Liver (tissue), 3 donors: ENCODE measurements around the gene PPM1J.

Experiments used
- CTCF ChIP-seq: fragments of 150-350 bp; IDR thresholded peaks from 2 replicates; pipeline ENCODE4 v1.5.1; 2017; ENCODE audit warnings: improper control_type of control experiment, low read depth, low read length; ENCODE audit not compliant: missing input control
- EGR1 ChIP-seq, 2 donors: IDR thresholded peaks; 2 replicates each; pipeline ENCODE4 v1.6.1; 2016 to 2018; ENCODE audit warnings: antibody characterized with exemption in 2 of 2, low read depth in 2 of 2
- GABPA ChIP-seq, 2 donors: IDR thresholded peaks in 1 of 2; conservative IDR thresholded peaks in 1 of 2; 2 replicates each; pipeline ENCODE4 v1.6.1; 2016; ENCODE audit warnings: antibody characterized with exemption in 2 of 2, mild to moderate bottlenecking in 1 of 2, moderate library complexity in 1 of 2
- RAD21 ChIP-seq, 2 donors: IDR thresholded peaks; 2 replicates each; pipeline ENCODE4 v1.6.1; 2016; ENCODE audit warnings: antibody characterized with exemption in 2 of 2, mild to moderate bottlenecking in 2 of 2
- TAF1 ChIP-seq: conservative IDR thresholded peaks from 2 replicates; pipeline ENCODE4 v1.6.1; 2016; ENCODE audit warnings: antibody characterized with exemption, mild to moderate bottlenecking
- YY1 ChIP-seq: IDR thresholded peaks from 2 replicates; pipeline ENCODE4 v1.6.1; 2016; ENCODE audit warnings: antibody characterized with exemption, mild to moderate bottlenecking
- ZBTB33 ChIP-seq: IDR thresholded peaks from 2 replicates; pipeline ENCODE4 v1.6.1; 2016; ENCODE audit warnings: antibody characterized with exemption
- TF ChIP-seq, protein P1 (sequence below): IDR thresholded peaks from 2 replicates; pipeline ENCODE4 v1.6.1; 2016; ENCODE audit warnings: antibody characterized with exemption
- TF ChIP-seq, protein P2 (sequence below): IDR thresholded peaks from 2 replicates; pipeline ENCODE4 v1.6.1; 2016; ENCODE audit warnings: antibody characterized with exemption, mild to moderate bottlenecking
- TF ChIP-seq, protein P3 (sequence below): IDR thresholded peaks from 2 replicates; pipeline ENCODE4 v1.6.1; 2016; ENCODE audit warnings: antibody characterized with exemption
- donor health status: healthy.
- donor health status: healthy.

GRCh38 chr1:112685913-112686312, 29.2 kb downstream of the PPM1J start:
- no peak for TF ChIP-seq EGR1 (IDR thresholded peaks at IDR 0.05; ENCODE audit: low read depth in 2 of 2)
- TF ChIP-seq RAD21 (IDR thresholded peaks at IDR 0.05) = no peak
- TF ChIP-seq, protein P1, sequence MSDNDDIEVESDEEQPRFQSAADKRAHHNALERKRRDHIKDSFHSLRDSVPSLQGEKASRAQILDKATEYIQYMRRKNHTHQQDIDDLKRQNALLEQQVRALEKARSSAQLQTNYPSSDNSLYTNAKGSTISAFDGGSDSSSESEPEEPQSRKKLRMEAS = no peak
- TF ChIP-seq, protein P2, sequence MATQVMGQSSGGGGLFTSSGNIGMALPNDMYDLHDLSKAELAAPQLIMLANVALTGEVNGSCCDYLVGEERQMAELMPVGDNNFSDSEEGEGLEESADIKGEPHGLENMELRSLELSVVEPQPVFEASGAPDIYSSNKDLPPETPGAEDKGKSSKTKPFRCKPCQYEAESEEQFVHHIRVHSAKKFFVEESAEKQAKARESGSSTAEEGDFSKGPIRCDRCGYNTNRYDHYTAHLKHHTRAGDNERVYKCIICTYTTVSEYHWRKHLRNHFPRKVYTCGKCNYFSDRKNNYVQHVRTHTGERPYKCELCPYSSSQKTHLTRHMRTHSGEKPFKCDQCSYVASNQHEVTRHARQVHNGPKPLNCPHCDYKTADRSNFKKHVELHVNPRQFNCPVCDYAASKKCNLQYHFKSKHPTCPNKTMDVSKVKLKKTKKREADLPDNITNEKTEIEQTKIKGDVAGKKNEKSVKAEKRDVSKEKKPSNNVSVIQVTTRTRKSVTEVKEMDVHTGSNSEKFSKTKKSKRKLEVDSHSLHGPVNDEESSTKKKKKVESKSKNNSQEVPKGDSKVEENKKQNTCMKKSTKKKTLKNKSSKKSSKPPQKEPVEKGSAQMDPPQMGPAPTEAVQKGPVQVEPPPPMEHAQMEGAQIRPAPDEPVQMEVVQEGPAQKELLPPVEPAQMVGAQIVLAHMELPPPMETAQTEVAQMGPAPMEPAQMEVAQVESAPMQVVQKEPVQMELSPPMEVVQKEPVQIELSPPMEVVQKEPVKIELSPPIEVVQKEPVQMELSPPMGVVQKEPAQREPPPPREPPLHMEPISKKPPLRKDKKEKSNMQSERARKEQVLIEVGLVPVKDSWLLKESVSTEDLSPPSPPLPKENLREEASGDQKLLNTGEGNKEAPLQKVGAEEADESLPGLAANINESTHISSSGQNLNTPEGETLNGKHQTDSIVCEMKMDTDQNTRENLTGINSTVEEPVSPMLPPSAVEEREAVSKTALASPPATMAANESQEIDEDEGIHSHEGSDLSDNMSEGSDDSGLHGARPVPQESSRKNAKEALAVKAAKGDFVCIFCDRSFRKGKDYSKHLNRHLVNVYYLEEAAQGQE = no peak
- TF ChIP-seq CTCF = no peak
- TF ChIP-seq, protein P3, sequence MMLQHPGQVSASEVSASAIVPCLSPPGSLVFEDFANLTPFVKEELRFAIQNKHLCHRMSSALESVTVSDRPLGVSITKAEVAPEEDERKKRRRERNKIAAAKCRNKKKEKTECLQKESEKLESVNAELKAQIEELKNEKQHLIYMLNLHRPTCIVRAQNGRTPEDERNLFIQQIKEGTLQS = no peak
- no peak for TF ChIP-seq YY1
- no peak for TF ChIP-seq TAF1
- no peak for TF ChIP-seq GABPA (IDR thresholded peaks at IDR 0.05 in 1 of 2, conservative IDR thresholded peaks at IDR 0.05 in 1 of 2)
- no peak for TF ChIP-seq ZBTB33
